ENCODE data around the gene DRD4. TPM values are rescaled to one million over a fixed set of nuclear protein-coding genes. Genes with fewer than 3 reads are reported as not detected.

The DRD4 gene
- total and polyA plus RNA-seq, 9 of the 15 experiments (the other 6 are each of a cell fraction or from before 2014, with no cell fraction given): 0.04 to 0.95 (median 0.21) TPM; not detected in 5

GRCh38 chr11:650482-650881 is 13.4 kb downstream of the DRD4 start:
- FAIRE-seq: no peak
- no peak for DNase-seq (ENCODE audit: extremely low read depth in 1 of 4, low spot score in 3 of 4)
- in situ Hi-C loops (cut with MboI): no loop called here
- TF ChIP-seq MIER1 (IDR thresholded peaks at IDR 0.05; ENCODE audit: low read depth) (no peak), PHB2 (IDR thresholded peaks at IDR 0.05; ENCODE audit: low read depth) (no peak), PCBP1 (IDR thresholded peaks at IDR 0.05; ENCODE audit: low read depth, low read length, poor library complexity, severe bottlenecking) (no peak), NR4A1 (CRISPR knock-in tag; IDR thresholded peaks at IDR 0.05) (no peak), NR4A1 (tag; IDR thresholded peaks at IDR 0.05) (no peak), MITF (IDR thresholded peaks at IDR 0.05) (no peak), ZBTB1 (CRISPR knock-in tag; IDR thresholded peaks at IDR 0.05; ENCODE audit: borderline replicate concordance, low read depth) (no peak), NONO (IDR thresholded peaks at IDR 0.05; ENCODE audit: low read depth in 2 of 2, low read length in 1 of 2) (no peak), ZNF740 (CRISPR knock-in tag; IDR thresholded peaks at IDR 0.05) (no peak), ZNF740 (tag; IDR thresholded peaks at IDR 0.05) (no peak), ZC3H11A (IDR thresholded peaks at IDR 0.05; ENCODE audit: low read depth, low read length) (no peak), ZNF583 (CRISPR knock-in tag; IDR thresholded peaks at IDR 0.05) (no peak)
- TF ChIP-seq, protein P1, sequence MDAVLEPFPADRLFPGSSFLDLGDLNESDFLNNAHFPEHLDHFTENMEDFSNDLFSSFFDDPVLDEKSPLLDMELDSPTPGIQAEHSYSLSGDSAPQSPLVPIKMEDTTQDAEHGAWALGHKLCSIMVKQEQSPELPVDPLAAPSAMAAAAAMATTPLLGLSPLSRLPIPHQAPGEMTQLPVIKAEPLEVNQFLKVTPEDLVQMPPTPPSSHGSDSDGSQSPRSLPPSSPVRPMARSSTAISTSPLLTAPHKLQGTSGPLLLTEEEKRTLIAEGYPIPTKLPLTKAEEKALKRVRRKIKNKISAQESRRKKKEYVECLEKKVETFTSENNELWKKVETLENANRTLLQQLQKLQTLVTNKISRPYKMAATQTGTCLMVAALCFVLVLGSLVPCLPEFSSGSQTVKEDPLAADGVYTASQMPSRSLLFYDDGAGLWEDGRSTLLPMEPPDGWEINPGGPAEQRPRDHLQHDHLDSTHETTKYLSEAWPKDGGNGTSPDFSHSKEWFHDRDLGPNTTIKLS (IDR thresholded peaks at IDR 0.05; ENCODE audit: borderline replicate concordance, low read depth): no peak

More at GRCh38 chr11:650482-650881, 13.4 kb downstream of the DRD4 start:
- Histone ChIP-seq H3K9ac (ENCODE audit: insufficient read depth in 1 of 2, low read depth in 2 of 2, low read length in 2 of 2) (no peak overlapping the region), H3K9me3 (replicated peaks; ENCODE audit: control insufficient read depth, insufficient read depth, low read depth, low read length) (no peaks in the 10 kb centered on the region), H2AFZ (ENCODE audit: low read depth, low read length) (no peak overlapping the region), H3K27ac (ENCODE audit: extremely low read depth, low read depth, low read length) (no peak overlapping the region), H3K9me1 (ENCODE audit: control insufficient read depth, insufficient read depth, low read length) (no peaks in the 10 kb centered on the region), H3K4me3 (no peak overlapping the region), H3K4me1 (replicated peaks in 1 of 2; ENCODE audit: control insufficient read depth in 2 of 2, insufficient read depth in 2 of 2, low read length in 2 of 2) (peaks cover 0 to 11% of the 10 kb centered on the region in 2 experiments; a peak in 2 of 5 replicates), H3K36me3 (ENCODE audit: control insufficient read depth, insufficient read depth, low read length) (peaks cover 70% of the 10 kb centered on the region; the same call in 2 of the 3 replicates), H3K79me2 (ENCODE audit: control insufficient read depth, insufficient read depth, low read length) (no peaks in the 10 kb centered on the region), H4K20me1 (replicated peaks; ENCODE audit: control insufficient read depth, insufficient read depth, low read length) (no peaks in the 10 kb centered on the region), H3K27me3 (ENCODE audit: control insufficient read depth in 2 of 2, insufficient read depth in 2 of 2, low read length in 2 of 2) (no peaks in the 10 kb centered on the region), H3K4me2 (ENCODE audit: insufficient read depth, low read length) (no peak overlapping the region)
- POLR2A ChIA-PET: interaction anchor here (1.1 kb wide), 1 partner anchor 24 kb away, joined by 4 read pairs; no protein-coding TSS in a partner anchor
- no peak for ATAC-seq
- BruUV-seq (replicated peaks): no TSS peak
- CTCF ChIA-PET (ENCODE audit: low intra/inter-chr PET ratio): interaction anchor here (0.6 kb wide), 1 partner anchor 160 kb away, joined by 6 read pairs; no protein-coding TSS in a partner anchor
- 90% methylated on average over 9 of the region's 10 CpGs for WGBS (ENCODE audit: insufficient coverage, low coverage, missing lambda C conversion rate)
- intact Hi-C loops (cut with micrococcal nuclease): no loop called here
